NCI-H526 (cell line): ENCODE results near the gene ATP9A.
"Not testable (repeated sequence)": the region's sequence is repeated elsewhere in the genome, so short reads cannot be mapped to it uniquely, and the experiment has no call there.

ENCODE experiments used
- DNase-seq, 2 experiments: peaks; one replicate each; lab custom pipeline; 2025; lab: John Stamatoyannopoulos, UW

ATP9A gene

GRCh38 chr20:51656726-51657260 is 111.4 kb downstream of the ATP9A start:
- DNase-seq, result no peak

- not testable (repeated sequence) for DNase-seq
Observed at GRCh38 chr20:51656089-51656488, 112.1 kb downstream of the ATP9A start.

GRCh38 chr20:51654495-51654894 is 113.7 kb downstream of the ATP9A start:
- DNase-seq, result no peak

GRCh38 chr20:51654060-51654459 is 114.1 kb downstream of the ATP9A start:
- DNase-seq, result no peak

GRCh38 chr20:51653226-51653625 is 115.0 kb downstream of the ATP9A start:
- no peak for DNase-seq

GRCh38 chr20:51651921-51652549 is 116.2 kb downstream of the ATP9A start:
- no peak for DNase-seq

GRCh38 chr20:51650685-51651134 is 117.5 kb downstream of the ATP9A start:
- peak in 1 of 2 experiments; percentile 6 for DNase-seq

- DNase-seq, result no peak
Observed at GRCh38 chr20:51648571-51648947, 119.6 kb downstream of the ATP9A start.

- DNase-seq, result no peak
Observed at GRCh38 chr20:51647674-51648570, 120.3 kb downstream of the ATP9A start.

GRCh38 chr20:51643810-51644209 is 124.4 kb downstream of the ATP9A start:
- DNase-seq, result not testable (repeated sequence)

- no peak for DNase-seq
Observed at GRCh38 chr20:51643390-51643789, 124.8 kb downstream of the ATP9A start.

- DNase-seq, result no peak
Observed at GRCh38 chr20:51641866-51642265, 126.3 kb downstream of the ATP9A start.

GRCh38 chr20:51640743-51641142 is 127.4 kb downstream of the ATP9A start:
- no peak for DNase-seq

- DNase-seq, result peak; percentile 37 to 82
Observed at GRCh38 chr20:51639206-51639832, 128.9 kb downstream of the ATP9A start.

GRCh38 chr20:51637241-51637640 is 130.9 kb downstream of the ATP9A start:
- DNase-seq, result no peak

- no peak for DNase-seq
Observed at GRCh38 chr20:51636123-51636522, 132.1 kb downstream of the ATP9A start.

GRCh38 chr20:51635680-51636079 is 132.5 kb downstream of the ATP9A start:
- no peak for DNase-seq

- no peak for DNase-seq
Observed at GRCh38 chr20:51634877-51635276, 133.3 kb downstream of the ATP9A start.

- no peak for DNase-seq
Observed at GRCh38 chr20:51634257-51634656, 133.9 kb downstream of the ATP9A start.

GRCh38 chr20:51633430-51633829 is 134.8 kb downstream of the ATP9A start:
- DNase-seq, result no peak

GRCh38 chr20:51631953-51632352 is 136.2 kb downstream of the ATP9A start:
- DNase-seq, result no peak
